ENCODE data around the gene INPP5D. TPM values are rescaled to one million over a fixed set of nuclear protein-coding genes. Genes with fewer than 3 reads are reported as not detected.

Gene INPP5D
- total RNA-seq, 2 experiments from 2014 or later = 157 to 163 TPM

DNA sequence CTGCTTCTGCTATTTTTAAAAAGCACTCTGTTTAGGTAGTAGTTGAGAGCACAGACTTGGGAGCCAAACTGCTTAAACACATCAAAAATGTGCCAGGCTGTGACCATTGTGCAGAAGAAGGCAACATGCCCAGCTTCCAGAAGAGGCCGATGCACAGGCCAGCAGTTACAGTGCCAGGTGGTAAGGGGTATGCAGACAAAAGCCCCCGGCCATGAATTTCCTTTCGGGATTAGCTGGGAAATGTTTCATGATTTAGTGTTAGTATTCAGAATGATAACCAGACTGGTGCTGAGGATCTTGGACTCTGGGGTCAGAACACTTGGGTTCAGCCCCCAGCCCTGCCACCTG lies 151.4 kb downstream of the INPP5D start:
- ChIA-PET POLR2A (no interaction called here), CTCF (no interaction called here)
- no peaks in the 10 kb centered on the region for H3K9me3 Mint-ChIP-seq
- DNase-seq = no peak
- H3K4me3 Mint-ChIP-seq = no peak overlapping the region
- no peak overlapping the region for H3K27ac Mint-ChIP-seq
- H3K36me3 Mint-ChIP-seq (ENCODE audit: low read depth) = peaks cover 44% of the 10 kb centered on the region
- no peaks in the 10 kb centered on the region for H3K27me3 Mint-ChIP-seq
- H3K4me1 Mint-ChIP-seq = peaks cover 13% of the 10 kb centered on the region

DNA sequence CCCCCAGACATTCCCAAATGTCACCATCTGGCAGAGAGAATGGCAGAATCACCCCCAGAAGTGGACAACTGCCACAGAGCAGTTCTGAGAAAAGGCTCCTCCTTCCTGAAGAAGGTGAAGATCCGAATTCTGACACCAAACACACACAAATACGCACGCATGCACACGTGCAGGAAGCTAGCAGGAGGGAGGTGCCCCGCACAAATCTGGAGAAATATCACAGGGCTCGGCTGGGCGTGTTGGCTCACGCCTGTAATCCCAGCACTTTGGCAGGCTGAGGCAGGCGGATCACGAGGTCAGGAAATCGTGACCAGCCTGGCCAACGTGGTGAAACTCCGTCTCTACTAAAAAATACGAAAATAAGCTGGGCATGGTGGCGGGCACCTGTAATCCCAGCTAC lies 152.9 kb downstream of the INPP5D start:
- ChIA-PET POLR2A (interaction anchor here (1.2 kb wide), 1 partner anchor 21 kb away, joined by 3 read pairs; no protein-coding TSS in a partner anchor), CTCF (no interaction called here)
- Mint-ChIP-seq H3K36me3 (ENCODE audit: low read depth) (peaks cover 33% of the 10 kb centered on the region), H3K9me3 (no peaks in the 10 kb centered on the region), H3K27ac (no peak overlapping the region), H3K4me3 (no peak overlapping the region), H3K27me3 (no peaks in the 10 kb centered on the region), H3K4me1 (peaks cover 7% of the 10 kb centered on the region)
- DNase-seq = no peak

DNA sequence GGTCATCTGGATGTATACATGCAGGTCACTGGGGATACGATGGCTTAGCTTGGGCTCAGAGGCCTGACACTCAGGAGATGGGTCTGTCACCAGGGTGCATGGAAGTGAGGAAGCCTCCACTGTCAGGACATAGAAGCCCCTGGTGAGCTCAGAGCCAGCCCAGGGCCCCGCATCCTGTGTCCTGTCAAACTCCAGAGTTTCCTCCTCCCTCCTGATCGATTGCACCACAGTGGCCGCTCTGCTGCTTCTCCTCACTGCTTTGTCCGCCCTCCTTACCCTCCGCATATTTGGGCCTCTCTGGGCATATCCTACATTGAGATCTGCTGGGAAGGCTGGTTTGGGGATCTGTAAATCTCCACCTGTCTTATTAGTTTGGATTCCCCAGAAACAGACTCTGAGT lies 153.8 kb downstream of the INPP5D start:
- Mint-ChIP-seq H3K4me1 (peaks cover 6% of the 10 kb centered on the region), H3K4me3 (no peak overlapping the region), H3K36me3 (ENCODE audit: low read depth) (peaks cover 31% of the 10 kb centered on the region), H3K27ac (no peak overlapping the region), H3K9me3 (no peaks in the 10 kb centered on the region), H3K27me3 (no peaks in the 10 kb centered on the region)
- ChIA-PET CTCF (no interaction called here), POLR2A (interaction anchor here (1.2 kb wide), 1 partner anchor 20 kb away, joined by 3 read pairs; no protein-coding TSS in a partner anchor)
- DNase-seq = no peak

DNA sequence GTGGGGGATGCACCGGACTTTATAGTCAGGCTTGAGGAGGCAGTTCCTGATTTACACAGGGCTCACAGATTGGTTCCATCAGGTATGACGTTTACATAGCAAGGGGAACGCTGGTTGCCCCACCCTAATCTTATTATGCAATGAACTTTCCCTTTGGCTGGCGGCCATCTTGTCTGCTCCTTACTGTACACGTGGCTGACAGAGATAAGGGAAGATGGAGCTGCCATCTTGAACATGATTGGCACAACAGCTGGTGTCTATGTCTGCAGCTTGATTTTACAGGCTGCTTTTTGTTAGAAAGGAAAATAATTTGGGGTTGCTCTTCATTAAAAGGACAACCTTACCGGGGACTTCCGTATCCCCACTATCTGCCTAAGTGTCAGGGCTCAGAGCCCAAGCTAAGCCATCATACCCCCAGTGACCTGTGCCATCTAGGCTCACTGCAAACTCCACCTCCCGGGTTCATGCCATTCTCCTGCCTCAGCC lies 157.8 kb downstream of the INPP5D start:
- no peaks in the 10 kb centered on the region for H3K27me3 Mint-ChIP-seq
- POLR2A ChIA-PET = interaction anchor here (0.9 to 1.1 kb wide), 3 partner anchors 12 to 25 kb away, joined by 3 to 6 read pairs (median 4); no protein-coding TSS in a partner anchor
- CTCF ChIA-PET = no interaction called here
- H3K4me3 Mint-ChIP-seq = no peak overlapping the region
- H3K27ac Mint-ChIP-seq = no peak overlapping the region
- DNase-seq = no peak
- no peaks in the 10 kb centered on the region for H3K4me1 Mint-ChIP-seq
- peaks cover 4% of the 10 kb centered on the region for H3K9me3 Mint-ChIP-seq
- peaks cover 6% of the 10 kb centered on the region for H3K36me3 Mint-ChIP-seq (ENCODE audit: low read depth)

DNA sequence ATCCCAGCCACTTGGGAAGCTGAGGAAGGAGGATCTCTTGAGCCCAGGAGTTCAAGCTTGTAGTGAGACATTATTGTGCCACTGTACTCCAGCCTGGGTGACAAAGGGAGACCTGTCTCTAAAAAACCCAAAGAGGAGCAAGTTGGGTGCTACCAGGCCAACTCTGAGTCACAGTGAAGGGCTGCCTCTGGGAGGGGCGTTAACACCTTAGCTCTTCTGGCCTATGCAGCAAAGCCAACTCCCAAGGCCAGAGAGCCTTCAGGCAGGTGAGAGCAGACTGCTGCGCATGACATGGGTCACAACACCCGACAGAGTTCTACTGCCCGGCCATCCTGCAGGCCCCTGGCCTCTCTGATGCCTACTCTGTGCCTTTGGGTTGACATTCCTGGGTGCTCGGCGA lies 158.7 kb downstream of the INPP5D start:
- Mint-ChIP-seq H3K4me3 (no peak overlapping the region), H3K9me3 (peaks cover 4% of the 10 kb centered on the region), H3K27me3 (no peaks in the 10 kb centered on the region), H3K36me3 (ENCODE audit: low read depth) (peaks cover 3% of the 10 kb centered on the region), H3K4me1 (no peaks in the 10 kb centered on the region), H3K27ac (no peak overlapping the region)
- CTCF ChIA-PET = no interaction called here
- no peak for DNase-seq
- POLR2A ChIA-PET = interaction anchor here (0.6 to 1.1 kb wide), 4 partner anchors 11 to 405 kb away, joined by 3 to 6 read pairs (median 4); no protein-coding TSS in a partner anchor

DNA sequence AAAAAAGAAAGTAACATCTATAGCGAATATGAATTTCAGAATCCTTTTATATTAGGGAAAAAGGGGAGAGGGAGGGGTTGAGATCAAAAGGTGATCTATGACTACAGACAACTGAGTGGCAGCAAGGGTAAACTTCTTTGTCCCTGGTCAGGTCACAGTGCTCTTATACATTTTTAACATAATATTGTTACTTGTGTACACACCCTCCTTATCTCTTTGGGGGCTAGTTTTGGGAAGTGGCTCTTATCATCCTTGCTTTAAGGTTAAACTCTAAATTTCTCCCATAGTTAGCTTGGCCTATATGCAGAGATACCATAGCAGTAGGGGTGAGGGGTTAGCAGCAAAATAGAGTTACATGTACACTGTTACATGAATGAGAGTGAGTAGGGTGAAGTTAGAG lies 159.7 kb downstream of the INPP5D start:
- Mint-ChIP-seq H3K27ac (no peak overlapping the region), H3K27me3 (no peaks in the 10 kb centered on the region), H3K4me3 (no peak overlapping the region), H3K36me3 (ENCODE audit: low read depth) (peaks cover 3% of the 10 kb centered on the region), H3K9me3 (peaks cover 4% of the 10 kb centered on the region), H3K4me1 (no peaks in the 10 kb centered on the region)
- ChIA-PET POLR2A (no interaction called here), CTCF (no interaction called here)
- DNase-seq = no peak

DNA sequence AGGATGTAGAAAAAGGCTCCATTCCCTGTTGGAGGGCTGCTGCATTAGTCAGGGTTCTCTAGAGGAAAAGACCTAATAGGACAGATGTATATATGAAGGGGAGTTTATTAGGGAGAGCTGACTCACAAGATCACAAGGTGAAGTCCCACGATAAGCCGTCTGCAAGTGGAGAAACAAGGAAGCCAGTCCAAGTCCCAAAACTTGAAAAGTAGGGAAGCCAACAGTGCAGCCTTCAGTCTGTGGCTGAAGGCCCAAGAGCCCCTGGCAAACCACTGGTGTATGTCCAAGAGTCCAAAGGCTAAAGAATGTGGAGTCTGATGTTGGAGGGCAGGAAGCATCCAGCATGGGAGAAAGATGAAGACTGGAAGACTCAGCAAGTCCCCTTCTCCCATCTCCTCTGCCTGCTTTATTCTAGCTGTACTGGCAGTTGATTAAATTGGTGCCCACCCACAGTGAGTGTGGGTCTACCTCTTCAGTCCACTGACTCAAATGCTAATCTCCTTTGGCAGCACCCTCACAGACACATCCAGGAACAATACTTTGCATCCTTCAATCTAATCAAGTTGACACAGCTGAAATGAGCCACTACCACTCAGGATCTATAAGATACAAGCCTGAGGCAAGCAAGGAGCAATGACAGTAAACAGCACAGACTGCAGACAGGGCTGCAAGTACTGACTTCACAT lies 161.4 kb downstream of the INPP5D start:
- ChIA-PET CTCF (no interaction called here), POLR2A (no interaction called here)
- H3K4me3 Mint-ChIP-seq = no peak overlapping the region
- peaks cover 9% of the 10 kb centered on the region for H3K4me1 Mint-ChIP-seq
- DNase-seq = no peak
- peaks cover 4% of the 10 kb centered on the region for H3K9me3 Mint-ChIP-seq
- H3K36me3 Mint-ChIP-seq (ENCODE audit: low read depth) = peaks cover 7% of the 10 kb centered on the region
- H3K27ac Mint-ChIP-seq = no peak overlapping the region
- H3K27me3 Mint-ChIP-seq = no peaks in the 10 kb centered on the region

DNA sequence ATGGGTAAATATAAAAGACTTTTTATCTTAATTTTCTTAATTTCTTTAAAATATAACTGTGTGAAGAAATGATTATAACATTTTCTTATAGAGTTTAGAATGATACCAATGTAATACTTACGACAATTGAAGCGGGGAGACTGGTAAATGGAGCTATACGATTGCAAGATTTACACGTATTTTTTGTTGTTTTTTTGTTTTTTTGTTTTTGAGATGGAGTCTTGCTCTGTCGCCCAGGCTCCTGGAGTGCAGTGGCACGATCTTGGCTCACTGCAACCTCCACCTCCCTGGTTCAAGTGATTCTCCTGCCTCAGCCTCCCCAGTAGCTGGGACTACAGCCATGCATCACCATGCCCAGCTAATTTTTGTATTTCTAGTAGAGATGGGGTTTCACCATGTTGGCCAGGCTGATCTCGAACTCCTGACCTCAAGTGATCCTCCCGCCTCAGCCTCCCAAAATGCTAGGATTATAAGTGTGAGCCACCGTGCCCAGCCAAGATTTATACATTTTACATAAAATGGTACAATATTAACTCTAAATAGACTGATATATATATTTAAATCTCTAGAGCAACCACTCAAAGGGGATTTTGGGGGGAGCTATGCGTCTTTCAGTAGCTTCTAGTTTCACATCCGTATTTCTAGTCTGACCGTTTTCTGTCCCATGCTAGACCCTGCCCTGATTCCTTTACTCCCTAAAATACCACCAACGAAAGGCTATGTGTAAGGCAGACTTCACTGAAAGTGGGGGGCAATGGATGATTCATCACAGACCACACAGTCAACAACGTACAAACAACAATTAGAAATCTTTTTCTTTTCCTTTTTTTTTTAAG lies 163.1 kb downstream of the INPP5D start:
- Mint-ChIP-seq H3K4me3 (no peak overlapping the region), H3K9me3 (peaks cover 4% of the 10 kb centered on the region), H3K36me3 (ENCODE audit: low read depth) (peaks cover 7% of the 10 kb centered on the region), H3K4me1 (peaks cover 9% of the 10 kb centered on the region), H3K27ac (no peak overlapping the region), H3K27me3 (no peaks in the 10 kb centered on the region)
- ChIA-PET CTCF (interaction anchor here (0.7 to 1.4 kb wide), 2 partner anchors 11 to 26 kb away, joined by 3 to 4 read pairs; no protein-coding TSS in a partner anchor), POLR2A (interaction anchor here (1.0 to 1.9 kb wide), 2 partner anchors 13 to 124 kb away, joined by 3 to 6 read pairs; no protein-coding TSS in a partner anchor)
- no peak for DNase-seq

DNA sequence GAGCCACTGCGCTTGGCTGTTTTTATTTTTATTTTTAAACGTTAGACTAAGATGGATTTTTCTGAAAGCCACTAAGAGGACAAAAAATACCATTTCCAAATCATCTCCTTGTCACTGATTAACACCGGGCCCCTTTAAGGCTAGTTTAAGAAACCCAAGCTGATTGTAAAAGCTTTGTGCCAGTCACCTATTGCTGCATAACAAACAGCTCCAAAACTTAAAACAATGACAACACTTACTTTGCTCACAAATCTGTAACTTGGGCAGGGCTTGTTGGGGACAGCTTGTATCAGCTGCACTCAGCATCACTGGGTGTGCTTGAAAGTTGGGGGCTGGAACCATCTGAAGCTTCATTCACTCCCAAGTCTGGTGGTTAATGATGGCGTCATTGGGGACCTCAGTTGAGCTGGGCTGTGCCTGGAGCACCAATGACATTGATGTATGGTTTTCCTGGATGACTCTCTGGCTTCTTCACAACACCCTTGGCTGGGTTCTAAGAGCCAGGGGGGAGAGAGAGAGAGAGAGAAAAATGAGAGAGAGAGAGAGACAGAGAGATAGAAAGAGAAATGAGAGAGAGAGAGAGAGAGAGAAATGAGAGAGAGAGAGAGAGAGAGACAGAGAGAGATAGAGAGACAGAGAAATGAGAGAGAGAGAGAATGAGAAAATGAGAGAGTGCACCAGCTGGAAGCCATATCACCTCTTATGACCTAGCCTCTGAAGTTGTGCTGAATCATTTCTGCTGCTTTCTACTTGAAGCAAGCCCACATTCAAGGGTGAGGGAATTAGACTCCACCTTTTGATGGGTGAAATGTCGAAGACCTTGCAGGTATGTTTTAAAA lies 165.3 kb downstream of the INPP5D start:
- CTCF ChIA-PET = interaction anchor here (0.9 to 1.9 kb wide), 2 partner anchors 27 to 126 kb away, joined by 3 to 7 read pairs; partner anchors contain the start of gene ATG16L1
- DNase-seq = no peak
- Mint-ChIP-seq H3K9me3 (no peaks in the 10 kb centered on the region), H3K4me3 (no peak overlapping the region), H3K36me3 (ENCODE audit: low read depth) (peaks cover 4% of the 10 kb centered on the region), H3K27ac (no peak overlapping the region), H3K4me1 (peaks cover 28% of the 10 kb centered on the region), H3K27me3 (no peaks in the 10 kb centered on the region)
- POLR2A ChIA-PET = no interaction called here

DNA sequence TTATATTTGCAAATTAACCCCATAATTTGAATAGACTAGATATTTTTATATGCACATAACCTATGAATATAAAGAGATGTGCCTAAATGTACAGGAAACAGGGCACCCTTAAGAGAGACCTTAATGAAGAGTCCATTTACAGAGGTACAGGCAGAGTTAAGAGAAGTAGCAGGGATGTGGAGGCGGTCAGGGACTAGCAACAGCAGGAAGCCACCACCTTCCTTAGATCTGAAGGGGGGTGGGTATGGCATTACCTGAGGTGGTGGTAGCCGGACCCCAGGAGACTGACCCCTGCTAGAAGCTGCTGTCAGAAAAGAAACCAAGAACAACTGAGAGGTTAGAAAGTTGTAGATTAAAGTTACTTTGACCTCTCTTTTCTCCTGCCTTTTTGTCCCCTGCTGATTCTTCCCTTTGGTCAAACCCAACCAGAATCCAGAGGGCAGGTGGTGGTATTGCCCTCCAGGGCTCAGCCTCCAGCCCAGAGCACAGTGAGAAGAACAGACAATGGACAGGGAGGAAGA lies 166.4 kb downstream of the INPP5D start:
- Mint-ChIP-seq H3K36me3 (ENCODE audit: low read depth) (peaks cover 4% of the 10 kb centered on the region), H3K27ac (no peak overlapping the region), H3K4me3 (no peak overlapping the region), H3K9me3 (no peaks in the 10 kb centered on the region), H3K27me3 (no peaks in the 10 kb centered on the region), H3K4me1 (peaks cover 39% of the 10 kb centered on the region)
- ChIA-PET CTCF (no interaction called here), POLR2A (interaction anchor here (1.9 kb wide), 1 partner anchor 25 kb away, joined by 5 read pairs; the partner anchor contains the start of gene ATG16L1)
- DNase-seq = no peak

DNA sequence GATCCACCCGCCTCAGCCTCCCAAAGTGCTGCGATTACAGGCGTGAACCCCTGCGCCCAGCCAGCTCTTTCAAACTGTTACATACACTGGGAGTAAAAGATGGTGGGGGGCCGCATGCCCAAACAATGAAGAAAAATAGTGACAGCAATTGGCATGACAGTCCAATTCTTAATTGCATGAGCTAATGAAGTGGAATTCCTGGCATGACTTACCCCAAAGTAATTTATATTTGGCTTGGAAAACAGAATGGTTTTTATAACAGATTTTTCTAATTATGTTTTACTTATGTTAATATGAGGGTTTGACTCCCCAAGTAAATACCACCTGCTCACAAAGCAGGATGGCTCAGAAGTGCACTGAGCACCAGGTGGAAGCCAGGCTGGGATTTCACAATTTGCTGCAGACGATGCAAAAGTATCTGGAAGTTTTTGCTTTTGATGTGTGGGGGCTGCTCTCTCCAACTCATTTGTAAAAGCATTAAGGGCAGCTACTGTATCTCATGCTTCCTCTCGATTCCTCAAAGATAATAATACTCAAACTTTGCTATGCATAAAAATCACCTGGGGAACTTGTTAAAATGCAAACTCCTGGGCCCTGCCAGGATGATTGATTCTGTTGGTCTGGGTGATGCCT lies 167.3 kb downstream of the INPP5D start:
- no peaks in the 10 kb centered on the region for H3K27me3 Mint-ChIP-seq
- no peak for DNase-seq
- H3K36me3 Mint-ChIP-seq (ENCODE audit: low read depth) = peaks cover 4% of the 10 kb centered on the region
- no peak overlapping the region for H3K4me3 Mint-ChIP-seq
- CTCF ChIA-PET = no interaction called here
- H3K9me3 Mint-ChIP-seq = no peaks in the 10 kb centered on the region
- POLR2A ChIA-PET = interaction anchor here (1.9 kb wide), 1 partner anchor 24 kb away, joined by 5 read pairs; the partner anchor contains the start of gene ATG16L1
- H3K4me1 Mint-ChIP-seq = peaks cover 48% of the 10 kb centered on the region
- H3K27ac Mint-ChIP-seq = no peak overlapping the region

DNA sequence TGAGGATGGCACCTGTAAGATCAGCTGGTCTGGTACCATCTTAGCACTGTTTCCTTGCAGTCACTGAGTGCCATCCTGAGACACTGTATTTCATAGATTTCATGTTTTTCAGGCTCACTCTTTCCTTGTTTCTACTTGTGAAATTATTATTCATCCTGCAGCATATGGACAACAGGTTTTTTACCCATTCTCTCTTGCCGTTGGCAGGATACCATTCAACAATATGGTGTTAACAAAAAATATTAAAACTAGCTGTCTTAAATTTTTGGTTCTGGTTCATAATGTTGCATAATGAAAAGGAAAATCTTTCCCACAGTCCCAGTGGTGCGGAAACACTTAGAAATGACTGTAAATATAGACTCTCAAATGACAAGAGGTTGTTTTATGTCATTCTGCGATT lies 168.2 kb downstream of the INPP5D start:
- no peak overlapping the region for H3K4me3 Mint-ChIP-seq
- no peak overlapping the region for H3K27ac Mint-ChIP-seq
- H3K9me3 Mint-ChIP-seq = no peaks in the 10 kb centered on the region
- ChIA-PET POLR2A (interaction anchor here (1.9 kb wide), 1 partner anchor 23 kb away, joined by 5 read pairs; the partner anchor contains the start of gene ATG16L1), CTCF (interaction anchor here (0.6 to 8.9 kb wide), 2 partner anchors 22 to 199 kb away, joined by 3 to 86 read pairs; partner anchors contain the start of gene ATG16L1)
- no peak for DNase-seq
- peaks cover 4% of the 10 kb centered on the region for H3K36me3 Mint-ChIP-seq (ENCODE audit: low read depth)
- peaks cover 54% of the 10 kb centered on the region for H3K4me1 Mint-ChIP-seq
- no peaks in the 10 kb centered on the region for H3K27me3 Mint-ChIP-seq
